Inflammatory macrophage treated with lipopolysaccharide for 4 hours (primary cell): ENCODE data around the gene HNRNPA1L2.
"Not testable (repeated sequence)": the region's sequence is repeated elsewhere in the genome, so short reads cannot be mapped to it uniquely, and the experiment has no call there.

Experiments used
- DNase-seq: peaks from one replicate; pipeline ENCODE4 v3.0.0-alpha.2; 2020

The HNRNPA1L2 gene

GRCh38 chr13:52650731-52651130, 8.5 kb downstream of the HNRNPA1L2 start:
- DNase-seq = no peak

GRCh38 chr13:52651897-52652195, 9.6 kb downstream of the HNRNPA1L2 start:
- no peak for DNase-seq

GRCh38 chr13:52652196-52652979, 10.2 kb downstream of the HNRNPA1L2 start, which contains the start of gene SUGT1:
SUGT1 (plus strand) TSS chr13:52652836; CDS start chr13:52652921, 85 bp downstream.
- DNase-seq = peak; percentile 98

- DNase-seq = no peak
These were observed 10.7 kb downstream of the HNRNPA1L2 start for GRCh38 chr13:52652980-52653303.

GRCh38 chr13:52659340-52659739, 17.1 kb downstream of the HNRNPA1L2 start:
- DNase-seq = no peak

GRCh38 chr13:52664272-52664671, 22.0 kb downstream of the HNRNPA1L2 start:
- no peak for DNase-seq

GRCh38 chr13:52665325-52665724, 23.1 kb downstream of the HNRNPA1L2 start:
- DNase-seq = peak; percentile 30

- DNase-seq = no peak
These were observed 27.4 kb downstream of the HNRNPA1L2 start for GRCh38 chr13:52669677-52670076.

GRCh38 chr13:52670726-52671125, 28.5 kb downstream of the HNRNPA1L2 start:
- DNase-seq = no peak

- no peak for DNase-seq
These were observed 31.2 kb downstream of the HNRNPA1L2 start for GRCh38 chr13:52673465-52673864.

- no peak for DNase-seq
These were observed 35.6 kb downstream of the HNRNPA1L2 start for GRCh38 chr13:52677823-52678222.

GRCh38 chr13:52685806-52686205, 43.6 kb downstream of the HNRNPA1L2 start:
- DNase-seq = not testable (repeated sequence)

- DNase-seq = no peak
These were observed 44.1 kb downstream of the HNRNPA1L2 start for GRCh38 chr13:52686376-52686775.
